Stimulated activated CD8-positive, alpha-beta memory T cell treated with anti-CD3 and anti-CD28 coated beads, Interleukin-4, amount 100 ng/mL, for 1 hour (primary cell): Measurements from ENCODE around the gene NFIC.
"Not testable (repeated sequence)": the region's sequence is repeated elsewhere in the genome, so short reads cannot be mapped to it uniquely, and the experiment has no call there.

Experiments used
- DNase-seq, 2 donors: peaks; one replicate each; pipeline ENCODE4 v3.0.0-alpha.2; 2020; ENCODE audit warnings: low read depth in 2 of 2, low spot score in 1 of 2

NFIC gene

GRCh38 chr19:3370728-3371591 lies 4.6 kb downstream of the NFIC start:
- no peak for DNase-seq

- DNase-seq: no peak
These were observed 6.0 kb downstream of the NFIC start for GRCh38 chr19:3372413-3372812.

DNA sequence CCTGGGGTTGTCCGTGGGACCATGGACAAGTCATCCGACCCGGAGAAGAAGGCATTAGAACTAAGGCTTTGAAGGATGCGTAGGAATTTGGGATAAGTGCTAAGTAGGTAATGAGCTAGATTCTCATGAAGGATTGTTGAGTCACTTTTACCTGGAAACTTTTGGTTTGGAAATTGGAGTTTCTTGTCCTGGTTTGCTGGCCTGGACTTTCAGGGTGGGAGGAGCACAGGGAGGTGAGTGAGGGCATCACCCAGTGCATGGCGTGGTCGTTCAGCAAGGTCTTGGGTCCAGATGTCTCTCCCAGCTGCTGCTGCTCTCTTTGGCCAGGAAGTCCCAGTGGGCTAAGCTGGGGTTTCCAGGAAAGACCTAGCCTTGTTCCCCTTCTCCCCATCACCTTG lies 7.6 kb downstream of the NFIC start:
- DNase-seq: no peak

DNA sequence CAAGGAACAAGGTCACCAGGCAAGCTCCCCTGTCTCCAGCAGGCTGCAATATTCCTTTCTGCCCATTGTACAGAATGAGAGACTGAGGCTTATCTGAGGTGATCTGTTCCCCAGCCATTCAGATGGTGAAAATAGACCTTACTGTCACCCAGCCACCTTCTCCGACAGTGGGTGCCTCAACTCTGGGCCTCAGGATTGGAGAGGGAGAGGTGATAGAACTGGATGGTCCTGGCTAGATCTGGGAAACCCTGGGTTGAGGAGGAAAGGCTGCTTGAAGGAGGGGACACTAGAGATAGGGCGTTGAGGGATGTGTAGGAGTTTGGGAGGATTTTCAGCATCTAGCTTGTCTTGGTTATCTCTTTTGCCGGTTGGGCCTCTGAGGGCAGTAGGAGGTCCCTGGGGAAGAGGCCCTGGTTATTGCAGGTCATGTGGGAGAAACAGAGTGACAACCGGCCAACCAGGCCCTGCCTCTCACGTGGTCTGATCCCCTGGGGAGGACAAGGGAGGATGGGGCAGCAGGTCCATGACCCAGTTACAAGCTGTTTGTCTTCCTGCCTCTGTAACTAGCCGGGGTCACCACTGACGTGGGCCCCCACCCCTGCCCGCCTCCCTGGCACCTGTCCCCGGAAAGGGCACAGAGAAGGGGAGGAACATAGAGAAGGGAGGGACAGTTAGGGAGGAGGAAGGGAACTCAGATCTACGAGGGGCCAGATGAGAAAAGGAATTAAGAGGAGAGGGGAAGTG lies 8.2 kb downstream of the NFIC start:
- DNase-seq: no peak

GRCh38 chr19:3375221-3376090 lies 9.1 kb downstream of the NFIC start:
- DNase-seq: no peak

- DNase-seq: not testable (repeated sequence)
These were observed 9.7 kb downstream of the NFIC start for GRCh38 chr19:3376091-3376455.

GRCh38 chr19:3378352-3379150 lies 12.2 kb downstream of the NFIC start:
- DNase-seq: no peak

- DNase-seq: no peak
These were observed 14.4 kb downstream of the NFIC start for GRCh38 chr19:3380829-3381228.

- DNase-seq: no peak
These were observed 15.5 kb downstream of the NFIC start for GRCh38 chr19:3381701-3382372.

DNA sequence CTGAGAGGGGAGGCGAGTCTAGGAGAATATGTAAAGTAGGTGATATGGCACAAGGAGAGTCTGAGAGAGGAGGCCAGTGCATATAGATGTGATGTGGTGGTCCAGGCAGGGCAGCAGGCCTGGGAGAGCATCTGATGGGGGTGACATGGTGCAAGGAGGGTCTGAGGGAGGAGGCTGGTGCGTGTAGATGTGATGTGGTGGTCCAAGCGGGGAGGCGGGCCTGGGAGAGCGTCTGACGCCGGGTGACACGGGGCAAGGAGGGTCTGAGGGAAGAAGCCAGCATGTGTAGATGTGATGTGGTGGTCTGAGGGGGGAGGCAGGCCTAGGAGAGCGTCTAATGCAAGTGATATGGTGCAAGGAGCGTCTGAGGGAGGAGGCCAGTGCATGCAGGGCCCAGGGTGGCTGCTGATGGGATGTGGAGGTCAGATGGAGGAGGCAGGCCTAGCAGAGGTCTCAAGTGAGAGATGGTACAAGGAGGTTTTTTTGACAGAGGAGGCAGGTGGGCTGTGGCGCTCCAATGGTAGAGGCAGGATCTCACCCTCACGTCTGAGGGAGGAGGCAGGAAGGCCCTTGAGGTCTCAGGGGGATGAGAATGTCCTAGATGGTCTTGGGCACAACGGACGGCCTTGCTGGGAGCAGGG lies 16.2 kb downstream of the NFIC start:
- no peak for DNase-seq

DNA sequence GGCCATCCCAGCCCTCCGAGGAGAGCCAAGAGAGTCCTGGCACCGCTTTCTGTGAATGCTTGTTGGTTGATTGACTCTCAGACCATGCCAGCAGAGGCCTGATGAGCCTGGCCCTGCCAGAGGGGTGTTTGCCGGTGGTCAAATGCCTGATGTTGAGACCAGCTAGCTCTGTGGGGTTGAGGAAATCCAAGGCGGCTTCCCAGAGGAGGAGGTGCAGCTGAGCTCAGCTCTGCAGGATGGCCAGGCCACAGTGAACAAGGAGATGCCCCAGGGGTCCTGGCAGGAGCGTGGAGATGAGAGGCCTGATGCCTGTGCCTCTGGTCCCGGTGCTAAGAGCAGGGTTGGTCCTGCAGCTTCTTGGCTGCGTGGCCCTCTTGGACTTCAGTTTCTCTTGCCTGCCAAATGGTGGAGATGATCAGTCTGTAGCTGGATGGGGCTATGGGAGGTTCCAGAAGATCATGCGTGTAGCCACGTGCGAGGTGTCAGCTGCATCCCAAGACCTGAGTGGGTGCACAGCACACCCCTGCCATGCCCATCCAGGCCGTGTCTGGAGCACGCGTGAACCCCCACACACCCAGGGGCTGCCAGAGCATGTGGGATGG lies 16.8 kb downstream of the NFIC start:
- no peak for DNase-seq

DNA sequence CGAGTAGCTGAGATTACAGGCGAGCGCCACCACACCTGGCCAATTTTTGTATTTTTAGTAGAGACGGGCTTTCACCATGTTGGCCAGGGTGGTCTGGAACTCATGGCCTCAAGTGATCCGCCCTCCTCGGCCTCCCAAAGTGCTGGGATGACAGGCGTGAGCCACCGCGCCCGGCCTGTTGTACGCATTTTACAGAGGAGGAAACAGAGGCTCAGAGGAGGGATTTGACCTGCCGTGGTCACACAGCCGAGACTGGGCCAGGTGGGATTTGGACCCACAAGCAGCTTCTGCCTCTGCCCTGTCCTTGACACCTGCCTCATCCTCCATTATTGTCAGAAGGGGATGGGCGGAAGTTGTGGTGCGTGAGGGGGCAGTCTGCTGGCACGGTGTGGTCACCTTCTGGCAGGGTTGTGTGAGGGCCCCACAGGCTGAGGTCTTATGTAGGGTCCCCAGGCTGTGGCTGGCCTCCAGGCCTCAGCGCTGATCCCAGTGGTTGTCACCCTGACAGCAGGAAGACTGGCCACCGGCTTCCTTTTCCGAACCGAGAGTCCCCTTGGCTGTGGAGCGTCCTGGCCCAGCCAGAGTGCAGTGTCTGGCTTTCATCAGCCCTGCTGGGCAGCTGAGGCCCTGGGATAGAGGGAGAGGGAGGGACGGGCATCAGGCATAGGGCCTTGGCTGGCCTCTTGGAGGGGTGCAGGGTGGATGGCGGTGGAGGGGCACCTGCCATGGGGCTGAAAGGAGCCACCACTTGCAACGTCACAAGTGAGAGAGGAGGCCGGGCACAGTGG lies 20.3 kb downstream of the NFIC start:
- DNase-seq: no peak

DNA sequence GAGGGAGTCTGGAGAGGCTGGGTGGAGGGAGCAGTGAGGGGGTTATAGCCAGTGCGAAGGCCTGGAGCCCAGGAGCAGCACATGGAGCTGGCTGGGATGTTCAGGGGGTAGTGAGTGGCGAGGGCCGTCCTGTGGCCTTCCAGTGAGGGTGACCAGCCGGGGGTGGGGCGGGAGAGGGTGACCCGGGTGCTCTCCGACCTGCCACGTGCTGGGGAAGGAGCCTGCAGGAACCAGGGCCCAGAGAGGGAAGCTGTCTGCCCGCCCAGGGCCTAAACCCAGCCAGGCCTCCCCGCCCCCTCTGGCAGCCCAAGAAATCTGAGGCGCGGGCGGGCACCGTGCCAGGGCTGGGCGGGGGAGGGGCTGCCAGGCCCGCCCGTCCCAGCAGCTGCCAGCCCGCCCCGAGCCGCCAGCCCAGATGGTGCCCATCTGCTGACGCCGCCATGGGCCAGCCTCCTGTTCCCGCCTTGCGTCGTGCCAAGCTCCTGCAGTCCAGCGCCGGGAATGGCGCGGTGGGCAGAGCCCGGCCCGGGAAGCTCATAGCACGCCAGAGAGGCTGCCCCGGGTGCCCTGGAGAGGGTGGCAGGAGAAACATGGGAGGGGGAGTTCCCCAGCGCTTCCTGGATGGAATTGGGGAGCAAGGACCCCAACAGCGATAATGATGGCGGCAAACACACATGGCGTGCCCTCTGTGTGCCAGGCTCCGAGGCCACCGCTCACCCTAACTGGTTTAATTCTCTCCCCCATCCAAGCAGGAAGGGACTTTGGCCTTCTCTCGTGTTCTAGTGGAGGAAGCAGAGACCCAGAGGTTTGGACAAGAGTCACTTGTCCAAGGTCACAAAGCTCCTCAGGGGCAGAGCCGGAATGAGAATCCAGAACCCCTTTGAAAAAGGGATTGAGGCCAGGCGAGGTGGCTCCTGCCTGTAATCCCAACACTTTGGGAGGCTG lies 21.5 kb downstream of the NFIC start:
- no peak for DNase-seq

DNA sequence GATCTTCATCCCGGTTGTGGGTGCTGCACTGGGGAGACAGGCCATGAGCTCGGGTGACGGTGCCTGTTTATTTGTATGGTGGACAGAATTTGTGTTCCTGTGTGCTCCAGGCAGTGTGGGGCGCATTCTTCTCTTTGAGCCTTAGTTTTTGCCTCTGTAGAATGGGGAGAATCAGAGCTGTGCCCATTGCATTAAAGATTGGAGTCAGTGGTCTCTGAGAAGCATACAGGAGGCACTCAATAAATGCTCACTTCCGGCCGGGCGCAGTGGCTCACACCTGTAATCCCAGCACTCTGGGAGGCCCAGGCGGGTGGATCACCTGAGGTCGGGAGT lies 23.0 kb downstream of the NFIC start:
- no peak for DNase-seq

DNA sequence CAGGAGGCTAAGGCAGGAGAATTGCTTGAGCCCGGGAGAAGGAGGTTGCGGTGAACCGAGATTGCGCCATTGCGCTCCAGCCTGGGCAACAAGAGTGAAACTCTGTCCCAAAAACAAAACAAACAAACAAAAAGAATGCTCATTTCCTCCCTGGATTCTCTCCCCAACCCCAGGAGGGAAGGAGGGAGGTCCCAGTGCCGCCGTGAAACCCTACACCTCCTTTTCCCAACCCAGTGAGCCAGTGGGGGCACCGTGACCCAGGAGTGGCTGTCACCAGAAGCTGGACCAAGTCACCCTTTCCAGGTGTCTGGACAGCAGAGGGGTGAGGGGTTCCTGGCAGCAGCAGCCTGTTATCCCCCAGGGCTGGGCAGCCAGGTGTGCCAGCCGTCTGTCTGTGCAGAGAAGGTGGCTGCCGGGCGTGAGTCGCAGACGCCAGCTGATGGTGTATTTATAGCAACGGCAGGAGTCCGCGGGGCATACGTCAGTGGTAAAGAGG lies 23.5 kb downstream of the NFIC start:
- no peak for DNase-seq

- not testable (repeated sequence) for DNase-seq
These were observed 25.5 kb downstream of the NFIC start for GRCh38 chr19:3391911-3392310.

DNA sequence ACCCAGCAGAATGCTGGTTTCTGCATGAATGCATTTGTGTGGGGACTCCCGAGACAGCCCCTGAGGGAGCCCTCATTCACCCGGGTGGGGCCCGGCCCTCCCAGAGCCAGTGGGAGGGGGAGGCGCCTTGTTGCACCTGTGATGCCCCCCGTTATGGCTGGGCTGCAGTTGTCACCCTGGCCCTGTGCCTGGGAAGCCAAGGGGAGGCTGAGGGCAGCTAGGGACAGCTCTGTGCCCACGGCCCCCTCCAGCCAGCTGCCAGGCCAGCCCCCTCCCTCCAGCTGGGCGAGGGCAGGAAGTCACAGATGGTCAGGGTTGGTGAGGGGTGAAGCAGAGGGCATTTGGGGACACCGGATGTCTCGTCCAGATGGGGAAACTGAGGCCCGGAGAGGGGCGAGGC lies 26.1 kb downstream of the NFIC start:
- DNase-seq: no peak
